ENCODE data around the gene ZBTB21. TPM values are rescaled to one million over a fixed set of nuclear protein-coding genes. Genes with fewer than 3 reads are reported as not detected.

Gene ZBTB21
- total and polyA plus RNA-seq, 2 experiments from 2014 or later: 10.0 to 11.0 TPM

GRCh38 chr21:41966041-41966833, 43.9 kb downstream of the ZBTB21 start:
- Mint-ChIP-seq H3K4me1 (peaks cover 32% of the 10 kb centered on the region), H3K9me3 (no peaks in the 10 kb centered on the region), H3K27ac (no peak overlapping the region), H3K27me3 (ENCODE audit: insufficient read depth, low read depth, poor library complexity) (peaks cover 12% of the 10 kb centered on the region), H3K4me3 (no peak overlapping the region), H3K36me3 (ENCODE audit: low read depth) (no peaks in the 10 kb centered on the region)
- no peaks in the 10 kb centered on the region for H3K36me3 ChIP-seq (ENCODE audit: insufficient read depth)
- TF ChIP-seq EZH2 (IDR thresholded peaks at IDR 0.05; ENCODE audit: low read depth, unreplicated experiment) (no peak), CREB1 (CRISPR knock-in tag; IDR thresholded peaks at IDR 0.05; ENCODE audit: low read depth) (no peak), NANOG (IDR thresholded peaks at IDR 0.05; ENCODE audit: borderline replicate concordance) (no peak), POLR2AphosphoS5 (IDR thresholded peaks at IDR 0.05; ENCODE audit: low read depth) (no peak), ZNF114 (CRISPR knock-in tag; IDR thresholded peaks at IDR 0.05) (no peak), STAT1 (IDR thresholded peaks at IDR 0.05; ENCODE audit: unreplicated experiment) (no peak), REST (IDR thresholded peaks at IDR 0.05; ENCODE audit: unreplicated experiment) (no peak), EZH2phosphoT487 (IDR thresholded peaks at IDR 0.05; ENCODE audit: unreplicated experiment) (no peak), ZNF462 (CRISPR knock-in tag; IDR thresholded peaks at IDR 0.05) (no peak), CTCF (conservative IDR thresholded peaks at IDR 0.05; ENCODE audit: low read depth in 2 of 2) (no peak), JUNB (IDR thresholded peaks at IDR 0.05; ENCODE audit: unreplicated experiment) (no peak), ETS1 (IDR thresholded peaks at IDR 0.05) (no peak), ZNF331 (CRISPR knock-in tag; IDR thresholded peaks at IDR 0.05; ENCODE audit: low read depth) (no peak)
- H3K4me1 ChIP-seq (ENCODE audit: insufficient read depth): no peaks in the 10 kb centered on the region
- no peaks in the 10 kb centered on the region for H4K20me1 ChIP-seq (replicated peaks; ENCODE audit: insufficient read depth)
- H3K4me2 ChIP-seq: no peak overlapping the region
- H3K27ac ChIP-seq (ENCODE audit: low read depth): no peak overlapping the region
- H3K4me3 ChIP-seq: no peak overlapping the region
- DNase-seq (ENCODE audit: low spot score) (no peak), ATAC-seq (no peak)
- no peaks in the 10 kb centered on the region for H3F3A ChIP-seq (replicated peaks; ENCODE audit: low read depth)
- H2AFZ ChIP-seq: no peak overlapping the region
- no peaks in the 10 kb centered on the region for H3K27me3 ChIP-seq (ENCODE audit: insufficient read depth)
- H3K9me2 ChIP-seq (ENCODE audit: insufficient read depth): no peaks in the 10 kb centered on the region
- no peaks in the 10 kb centered on the region for H3K79me2 ChIP-seq (replicated peaks; ENCODE audit: insufficient read depth)
